Motor neuron (in vitro differentiated cells): Measurements from ENCODE around the gene ITPKB. TPM values are rescaled to one million over a fixed set of nuclear protein-coding genes. Genes with fewer than 3 reads are reported as not detected.
A peak's percentile ranks its signal among the peaks of the same experiment; 100 is the strongest.
"Not testable (repeated sequence)": the region's sequence is repeated elsewhere in the genome, so short reads cannot be mapped to it uniquely, and the experiment has no call there.

Source experiments
- ATAC-seq, 8 experiments: fragments of 200-7000 bp; cut with Tn5 transposase; replicated peaks in 6 of 8; 2 replicates each; pipeline ENCODE4 v1.8.0; 2021; ENCODE audit warnings: mild to moderate bottlenecking in 8 of 8, moderate library complexity in 8 of 8
- H3K27ac ChIP-seq, 2 donors: fragments of 250-450 bp; sonication (Bioruptor Pico); 2 replicates each; pipeline ENCODE4 v1.9.0; 2021; ENCODE audit warnings: antibody characterized with exemption in 2 of 2, mild to moderate bottlenecking in 2 of 2, moderate library complexity in 1 of 2
- H3K4me1 ChIP-seq, 2 donors: fragments of 250-450 bp; sonication (Bioruptor Pico); replicated peaks in 1 of 2; 2 replicates each; pipeline ENCODE4 v1.6.1; 2021; ENCODE audit warnings: antibody characterized with exemption in 2 of 2, mild to moderate bottlenecking in 2 of 2, moderate library complexity in 1 of 2
- H3K4me3 ChIP-seq, 5 donors: fragments of 250-450 bp; sonication (Bioruptor Pico); 2 replicates each; pipeline ENCODE4 v1.9.0; 2021; ENCODE audit warnings: antibody characterized with exemption in 5 of 5, mild to moderate bottlenecking in 5 of 5, moderate library complexity in 4 of 5
- WGBS, 10 experiments: fragments of 450-650 bp; shearing (Covaris generic); methylation state at CpG; one replicate each; pipeline ENCODE4 v1.0.0; 2022; 5-methylcytosine and 5-hydroxymethylcytosine counted together
- in situ Hi-C, 9 experiments: fragments of 400-800 bp; cut with MboI; loops; one replicate each; pipeline ENCODE4 v1.15.0; 2021; ENCODE audit warnings: low sequenced_read_pairs in 9 of 9, low pct_unique_long_range_greater_than_20kb in 2 of 9; ENCODE audit not compliant: unreplicated experiment in 9 of 9
- total RNA-seq, 8 experiments: library from RNA; unstranded; fragments of 300-600 nt; gene quantifications; 2 replicates each; pipeline versions ENCODE4 v1.2.3 to v1.2.4, GENCODE V29; 2022

The ITPKB gene
- total RNA-seq, 8 experiments from 2014 or later, result 0.54 to 48.6 (median 3.4) TPM

DNA sequence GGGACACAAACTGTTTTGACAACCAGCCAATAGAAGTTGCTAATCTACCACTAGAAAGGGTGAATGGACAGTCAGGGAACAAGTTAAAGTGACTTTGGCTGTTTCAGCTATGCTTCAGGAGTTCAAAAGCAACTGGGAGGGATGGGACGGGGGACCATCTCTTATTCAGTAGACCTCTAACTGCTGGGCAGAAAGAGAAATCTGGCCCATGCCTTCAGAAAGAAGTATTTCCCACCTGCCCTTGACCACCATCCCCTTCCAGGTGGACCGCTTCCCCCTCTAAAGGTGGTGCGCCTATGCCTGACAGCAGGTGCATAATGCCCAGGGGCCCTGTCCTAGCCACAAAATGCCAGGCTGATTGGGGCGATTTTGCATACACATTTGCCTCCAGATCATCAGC is 5.2 kb downstream of the ITPKB start:
- in situ Hi-C loops, result no loop called here
- no peak for ATAC-seq
- H3K4me3 ChIP-seq, result no peak overlapping the region
- 67 to 100% (median 100%) methylated on average over 1 to 3 of the region's 4 CpGs; no CpG with 5 or more reads in 3 of the 10 experiments for WGBS, 10 experiments
- H3K27ac ChIP-seq, result no peak overlapping the region
- H3K4me1 ChIP-seq, result peaks cover 0 to 8% of the 10 kb centered on the region in 2 donors

DNA sequence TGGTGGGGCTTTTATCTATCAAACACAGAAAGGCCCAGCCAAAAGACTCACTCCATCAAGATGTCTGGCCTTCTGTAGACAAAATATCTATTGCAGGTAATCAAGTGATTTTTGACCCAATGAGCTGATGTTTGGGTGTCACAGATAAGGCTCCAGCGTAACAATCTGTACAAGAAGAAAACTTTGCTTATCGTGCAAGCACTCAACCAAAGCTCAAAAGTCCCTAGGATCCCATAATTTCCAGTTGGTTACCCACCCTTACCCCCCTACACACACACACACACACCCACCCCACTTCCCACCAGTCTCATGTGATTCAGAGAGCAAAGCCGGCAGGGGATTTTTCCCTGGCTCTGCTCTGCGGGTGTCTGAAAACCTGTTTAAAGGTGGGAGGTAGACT is 5.8 kb downstream of the ITPKB start:
- no peak overlapping the region for H3K4me3 ChIP-seq

DNA sequence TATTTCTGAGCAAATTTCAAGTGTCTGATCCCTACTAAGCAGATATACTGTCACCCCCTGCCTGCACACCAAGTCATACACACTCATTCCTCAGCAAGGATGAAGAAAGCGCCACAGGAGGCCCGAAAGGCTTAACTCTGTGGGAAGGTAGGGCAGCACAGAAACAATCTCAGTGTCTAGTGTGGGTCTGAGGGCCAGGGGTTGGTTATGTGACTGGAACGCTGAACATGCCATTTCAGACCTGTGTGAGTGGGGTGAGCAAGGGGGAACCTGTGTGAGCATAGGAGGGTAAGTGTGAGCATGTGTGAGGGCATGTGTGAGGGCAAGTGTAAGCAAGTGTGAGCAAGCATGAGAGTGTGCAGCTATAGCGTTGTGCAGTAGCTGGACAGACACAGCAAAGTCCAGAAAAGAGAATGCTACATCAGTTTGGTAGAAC is 6.2 kb downstream of the ITPKB start:
- 54 to 100% (median 92%) methylated on average over 1 to 4 of the region's 4 CpGs; no CpG with 5 or more reads in 2 of the 10 experiments for WGBS, 10 experiments
- Histone ChIP-seq H3K4me1 (peaks cover 0 to 12% of the 10 kb centered on the region in 2 donors), H3K27ac (no peak overlapping the region), H3K4me3 (no peak overlapping the region)
- no peak for ATAC-seq
- in situ Hi-C loops, result no loop called here

More for the DNA sequence above, 5.8 kb downstream of the ITPKB start:
- peaks cover 0 to 12% of the 10 kb centered on the region in 2 donors for H3K4me1 ChIP-seq
- no peak overlapping the region for H3K27ac ChIP-seq
- in situ Hi-C loops, result no loop called here
- 80 to 100% (median 91%) methylated on average over 1 to 4 of the region's 4 CpGs; no CpG with 5 or more reads in 3 of the 10 experiments for WGBS, 10 experiments
- no peak for ATAC-seq

DNA sequence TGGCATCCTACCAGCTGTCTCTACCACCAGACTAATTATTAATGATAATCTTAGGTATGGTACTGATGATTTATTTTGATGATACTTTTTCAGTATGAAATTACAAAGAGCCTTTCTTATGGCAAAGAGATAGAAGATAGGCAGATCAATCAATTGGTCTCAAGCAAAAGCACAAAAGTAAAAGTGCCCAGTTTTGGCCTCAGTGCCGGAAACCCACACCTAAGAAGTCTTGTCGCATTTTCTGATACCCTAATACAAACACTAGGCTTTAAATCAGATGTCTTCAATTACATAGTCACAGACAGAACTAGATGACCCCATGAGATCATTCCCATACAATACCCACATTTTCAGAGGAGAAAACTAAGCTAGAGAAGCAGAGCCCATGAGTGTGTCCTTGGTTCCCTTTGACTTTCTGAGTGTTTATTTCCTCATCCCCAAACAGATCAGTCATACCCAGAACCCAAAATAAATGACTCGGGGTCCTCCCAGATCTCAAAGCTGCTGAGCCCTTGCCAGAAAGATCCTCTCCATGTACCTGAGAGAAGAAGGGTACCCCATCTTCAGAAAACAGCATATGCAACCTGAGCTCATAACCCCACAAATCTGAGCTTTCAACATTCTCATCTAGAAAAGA is 7.7 kb downstream of the ITPKB start:
- Histone ChIP-seq H3K4me3 (no peak overlapping the region), H3K4me1 (peaks cover 6 to 17% of the 10 kb centered on the region in 2 donors), H3K27ac (no peak overlapping the region)
- 23 to 93% (median 80%) methylated on average over 1 to 3 of the region's 3 CpGs; no CpG with 5 or more reads in 1 of the 10 experiments for WGBS, 10 experiments
- no peak for ATAC-seq
- in situ Hi-C loops, result no loop called here

DNA sequence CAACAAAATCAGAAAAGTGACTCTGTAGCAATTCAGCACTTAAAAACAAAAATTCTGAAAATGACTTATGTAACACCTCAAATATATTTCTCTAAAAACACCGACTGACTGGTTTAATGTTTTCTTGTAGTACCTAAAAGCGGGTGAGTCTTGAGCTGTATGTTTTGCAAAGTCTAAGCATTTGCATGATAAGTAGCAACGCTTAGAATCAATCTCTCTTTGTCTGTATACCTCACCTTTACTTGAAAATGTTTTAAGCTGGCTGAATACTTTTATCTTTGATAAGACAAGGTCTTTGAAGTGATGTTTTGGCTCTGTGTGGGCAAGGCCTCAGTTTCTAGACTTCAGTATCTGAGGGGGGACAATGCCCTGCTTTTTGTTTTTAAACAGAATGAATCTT is 8.2 kb downstream of the ITPKB start:
- no peak for ATAC-seq
- WGBS, 10 experiments, result 43 to 88% (median 72%) methylated on average over 2 to 3 of the region's 3 CpGs; no CpG with 5 or more reads in 1 of the 10 experiments
- no peak overlapping the region for H3K27ac ChIP-seq
- no peak overlapping the region for H3K4me3 ChIP-seq
- peaks cover 6 to 16% of the 10 kb centered on the region in 2 donors for H3K4me1 ChIP-seq
- in situ Hi-C loops, result no loop called here

DNA sequence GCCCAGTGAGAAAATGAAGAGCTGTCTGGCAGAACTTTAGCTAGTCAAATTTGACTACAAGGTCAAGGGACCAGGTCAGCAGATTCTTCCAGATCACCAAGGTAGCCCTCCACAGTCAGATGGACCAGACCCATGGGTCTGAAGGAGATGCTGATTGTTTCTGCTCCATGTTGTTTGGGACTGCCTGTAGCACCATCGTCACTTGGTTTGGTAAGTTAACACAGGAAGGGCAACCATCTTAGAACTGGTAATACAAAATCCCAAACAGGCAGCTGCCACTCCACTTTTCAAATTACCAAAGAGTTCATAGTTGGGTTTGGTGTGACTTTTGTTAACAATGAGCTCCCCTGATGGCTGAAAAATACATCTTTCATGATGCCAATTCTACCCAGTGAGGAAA is 9.0 kb downstream of the ITPKB start:
- 60 to 100% (median 100%) methylated on average over 1 of the region's 1 CpG; no CpG with 5 or more reads in 3 of the 10 experiments for WGBS, 10 experiments
- in situ Hi-C loops, result no loop called here

DNA sequence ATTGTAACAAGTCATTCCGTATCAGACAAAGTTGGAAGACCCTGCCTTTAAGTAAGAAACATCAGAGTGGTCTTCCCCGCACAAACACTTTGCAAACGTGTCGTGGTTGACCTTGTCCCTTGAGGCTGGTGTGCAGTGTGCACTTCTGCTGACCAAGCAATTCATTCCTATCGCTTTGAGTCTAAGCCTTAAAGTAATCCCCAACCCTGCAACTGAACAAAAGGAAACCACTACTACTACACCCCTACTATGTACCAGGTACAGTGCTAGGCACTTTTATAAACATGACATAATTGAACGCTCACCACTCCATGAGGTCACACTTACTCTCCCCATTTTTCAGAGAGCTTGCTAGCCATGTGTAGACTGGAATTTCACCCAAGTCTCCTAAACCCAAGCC is 10.6 kb downstream of the ITPKB start:
- in situ Hi-C loops, result no loop called here
- Histone ChIP-seq H3K27ac (no peak overlapping the region), H3K4me1 (peaks cover 18 to 28% of the 10 kb centered on the region in 2 donors), H3K4me3 (no peak overlapping the region)
- 70 to 100% (median 89%) methylated on average over 1 to 6 of the region's 6 CpGs for WGBS, 10 experiments
- ATAC-seq, result no peak

More for the DNA sequence above, 9.0 kb downstream of the ITPKB start:
- Histone ChIP-seq H3K4me1 (peaks cover 6 to 16% of the 10 kb centered on the region in 2 donors), H3K4me3 (no peak overlapping the region), H3K27ac (no peak overlapping the region)
- no peak for ATAC-seq

DNA sequence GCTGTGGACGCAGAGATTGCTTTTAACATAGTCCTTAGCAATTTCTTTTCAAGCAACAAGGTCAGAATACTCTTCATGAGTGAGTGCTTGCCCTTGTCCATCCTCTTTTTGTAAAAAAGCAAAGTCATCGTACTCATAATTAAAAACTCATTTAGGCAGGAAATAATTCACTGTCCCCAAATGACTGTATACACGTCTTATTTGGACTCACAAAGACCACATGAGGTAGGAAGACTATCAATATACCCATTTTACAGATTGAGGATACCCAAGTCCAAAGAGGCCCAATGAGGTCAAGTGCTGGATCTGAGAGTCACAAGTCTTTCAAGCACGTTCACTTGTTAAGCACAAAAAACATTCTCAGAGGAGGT is 13.2 kb downstream of the ITPKB start:
- WGBS, 10 experiments, result 69 to 100% (median 97%) methylated on average over 1 to 4 of the region's 4 CpGs; no CpG with 5 or more reads in 1 of the 10 experiments
- Histone ChIP-seq H3K4me1 (peaks cover 32 to 39% of the 10 kb centered on the region in 2 donors), H3K4me3 (no peak overlapping the region), H3K27ac (no peak overlapping the region)
- ATAC-seq, result no peak
- in situ Hi-C loops, result no loop called here

DNA sequence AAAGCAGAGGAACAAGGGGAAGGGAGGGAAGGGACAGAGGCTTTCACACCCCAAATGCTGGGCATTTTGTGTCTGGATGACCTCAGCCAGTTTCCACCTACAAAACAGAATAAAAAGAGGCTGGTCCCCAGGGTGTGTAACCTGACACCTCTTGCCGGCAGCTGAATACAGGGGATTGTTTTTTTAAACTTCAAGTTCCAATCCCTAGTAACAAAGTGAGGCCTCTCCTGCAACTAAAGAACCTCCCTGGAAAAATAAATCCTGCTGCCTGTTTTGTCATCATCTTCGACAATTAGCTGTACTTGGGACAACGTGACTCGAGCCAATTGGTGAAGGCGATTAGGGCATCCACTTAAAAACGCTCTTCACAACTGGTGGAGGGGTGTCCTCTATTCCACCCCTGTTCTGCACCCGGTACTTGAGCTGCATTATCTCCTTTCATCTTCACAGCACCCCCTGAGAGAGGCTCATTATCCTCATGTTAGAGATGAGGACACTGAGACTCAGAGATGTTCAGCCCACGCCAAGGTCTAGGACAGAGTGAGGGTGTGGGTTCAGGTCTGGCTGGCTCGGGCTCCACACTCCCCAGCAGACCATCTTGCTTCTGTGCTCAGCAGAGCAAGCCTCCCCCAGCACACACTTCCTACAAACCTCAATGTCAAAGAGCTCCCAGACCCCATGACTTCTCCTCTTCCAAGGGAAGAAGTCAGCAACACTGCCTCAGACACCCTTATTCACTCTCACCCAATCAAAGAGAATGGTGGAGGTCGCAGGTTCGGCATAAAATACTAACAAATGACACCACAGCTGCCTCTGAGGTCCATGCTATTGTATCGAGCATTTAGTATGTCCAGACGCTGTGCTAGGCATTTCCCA is 15.2 kb downstream of the ITPKB start:
- Histone ChIP-seq H3K4me1 (peaks cover 35 to 49% of the 10 kb centered on the region in 2 donors), H3K27ac (peak overlapping the region; percentile 25 to 41), H3K4me3 (no peak overlapping the region)
- in situ Hi-C loops, result no loop called here
- ATAC-seq, result peak; percentile 80 to 98 (median 90)
- WGBS, 10 experiments, result 11 to 60% (median 31%) methylated on average over 3 to 13 of the region's 13 CpGs; no CpG with 5 or more reads in 2 of the 10 experiments

DNA sequence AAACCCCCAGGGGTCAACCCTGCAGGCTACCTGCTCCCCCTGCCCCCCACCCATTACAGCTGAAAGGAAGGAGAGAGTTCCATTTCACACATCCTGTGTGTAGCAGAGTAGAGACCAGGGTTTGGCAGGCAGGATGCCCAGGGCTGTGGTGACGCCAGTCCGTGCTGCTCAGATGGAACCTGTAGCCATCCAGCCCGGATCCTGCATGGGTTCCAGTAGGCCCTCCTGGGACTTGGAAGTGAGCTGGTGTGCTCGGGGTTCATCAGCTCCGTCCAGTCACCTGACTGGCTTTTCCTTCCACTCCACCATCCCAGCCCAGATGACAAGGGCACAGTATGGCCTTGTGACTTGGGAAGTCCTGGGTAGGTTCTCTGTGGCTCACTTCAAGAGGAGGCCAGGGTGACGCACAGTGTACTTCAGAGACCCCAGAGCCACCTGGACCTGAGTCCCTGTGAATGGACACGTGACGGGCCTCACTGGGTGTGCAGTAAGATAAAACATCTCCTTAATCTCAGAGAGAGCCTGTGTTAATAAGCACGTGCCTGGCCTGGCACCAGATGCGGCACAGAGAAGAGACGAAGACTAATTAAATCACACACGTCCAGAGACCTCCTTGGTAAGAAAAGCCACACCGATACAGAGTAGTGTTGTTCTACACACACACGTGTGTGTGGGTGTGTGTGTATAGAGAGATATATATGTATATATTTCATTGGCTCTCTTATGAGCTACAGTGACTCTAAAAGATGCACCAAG is 16.0 kb downstream of the ITPKB start:
- WGBS, 10 experiments, result 20 to 100% (median 69%) methylated on average over 1 to 13 of the region's 14 CpGs; no CpG with 5 or more reads in 3 of the 10 experiments
- peak in 6 of 8 experiments; percentile 17 to 60 (median 56) for ATAC-seq
- peaks cover 35 to 46% of the 10 kb centered on the region in 2 donors for H3K4me1 ChIP-seq
- peak overlapping the region; percentile 2 to 41 for H3K27ac ChIP-seq
- H3K4me3 ChIP-seq, result no peak overlapping the region
- in situ Hi-C loops, result no loop called here

DNA sequence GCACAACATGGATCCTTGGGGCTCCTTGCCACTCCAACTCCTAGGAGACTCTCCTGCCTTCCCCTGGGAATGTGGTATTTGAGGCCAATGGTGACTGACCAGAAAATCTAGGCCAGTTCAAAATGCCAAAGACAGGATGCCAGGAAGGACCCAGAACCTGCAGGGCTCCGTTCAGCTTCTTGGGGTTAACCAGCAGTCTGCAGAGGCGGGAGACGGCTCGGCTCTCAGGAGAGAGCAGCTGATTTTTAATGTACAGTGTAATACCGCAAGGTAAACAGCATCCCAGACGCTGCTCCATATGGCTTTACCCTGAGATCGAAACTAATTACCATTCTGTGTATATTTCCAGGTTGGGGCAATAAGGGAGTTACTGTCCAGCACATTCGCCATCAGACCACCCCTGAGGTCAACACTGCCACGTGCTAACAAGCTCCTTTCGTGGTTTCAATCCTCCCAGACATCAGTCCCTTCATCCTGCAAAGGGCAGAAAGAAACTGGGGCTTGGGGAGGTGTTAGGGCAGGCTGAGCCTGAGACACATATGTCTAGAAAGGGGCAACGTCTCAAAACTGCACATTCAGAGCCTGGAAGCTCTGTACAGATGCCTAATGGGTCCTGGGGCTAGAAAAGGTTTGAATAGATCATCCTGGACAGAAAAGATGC is 16.7 kb downstream of the ITPKB start:
- in situ Hi-C loops, result no loop called here
- Histone ChIP-seq H3K4me1 (peaks cover 35 to 43% of the 10 kb centered on the region in 2 donors), H3K27ac (no peak overlapping the region), H3K4me3 (no peak overlapping the region)
- ATAC-seq, result peak in 1 of 8 experiments; percentile 4
- WGBS, 10 experiments, result 20 to 95% (median 81%) methylated on average over 1 to 9 of the region's 11 CpGs; no CpG with 5 or more reads in 1 of the 10 experiments

DNA sequence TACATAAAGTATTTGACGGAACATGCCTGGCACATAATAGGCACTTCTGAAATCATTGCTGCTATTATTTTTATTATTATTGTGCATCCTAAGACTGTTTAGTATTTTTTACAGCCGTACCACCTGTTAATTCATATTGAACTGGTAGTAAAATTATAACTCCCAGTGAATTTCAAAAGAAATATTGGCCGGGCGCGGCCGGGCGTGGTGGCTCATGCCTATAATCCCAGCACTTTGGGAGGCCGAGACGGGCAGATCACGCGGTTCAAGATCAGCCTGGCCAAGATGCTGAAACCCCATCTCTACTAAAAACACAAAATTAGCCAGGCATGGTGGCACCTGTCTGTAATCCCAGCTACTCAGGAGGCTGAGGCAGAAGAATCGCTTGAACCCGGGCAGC is 18.5 kb downstream of the ITPKB start:
- H3K27ac ChIP-seq, H3K4me3 ChIP-seq, in situ Hi-C loops, ATAC-seq: not testable (repeated sequence)
- H3K4me1 ChIP-seq, result peaks cover 29 to 36% of the 10 kb centered on the region in 2 donors
- WGBS, 10 experiments, result 86 to 100% (median 97%) methylated on average over 1 to 13 of the region's 13 CpGs
